NCI-H1092 treated with DMSO at 0.1 percent for 48 hours (cell line): Measurements from ENCODE around the gene SCFD2.
"Not testable (repeated sequence)": the region's sequence is repeated elsewhere in the genome, so short reads cannot be mapped to it uniquely, and the experiment has no call there.

Source experiments
- DNase-seq: peaks from one replicate; lab custom pipeline; 2025; lab: John Stamatoyannopoulos, UW

The SCFD2 gene

GRCh38 chr4:53013873-53014775 lies 351.7 kb downstream of the SCFD2 start:
- DNase-seq: no peak

GRCh38 chr4:53012738-53013137 lies 353.1 kb downstream of the SCFD2 start:
- DNase-seq: no peak

DNA sequence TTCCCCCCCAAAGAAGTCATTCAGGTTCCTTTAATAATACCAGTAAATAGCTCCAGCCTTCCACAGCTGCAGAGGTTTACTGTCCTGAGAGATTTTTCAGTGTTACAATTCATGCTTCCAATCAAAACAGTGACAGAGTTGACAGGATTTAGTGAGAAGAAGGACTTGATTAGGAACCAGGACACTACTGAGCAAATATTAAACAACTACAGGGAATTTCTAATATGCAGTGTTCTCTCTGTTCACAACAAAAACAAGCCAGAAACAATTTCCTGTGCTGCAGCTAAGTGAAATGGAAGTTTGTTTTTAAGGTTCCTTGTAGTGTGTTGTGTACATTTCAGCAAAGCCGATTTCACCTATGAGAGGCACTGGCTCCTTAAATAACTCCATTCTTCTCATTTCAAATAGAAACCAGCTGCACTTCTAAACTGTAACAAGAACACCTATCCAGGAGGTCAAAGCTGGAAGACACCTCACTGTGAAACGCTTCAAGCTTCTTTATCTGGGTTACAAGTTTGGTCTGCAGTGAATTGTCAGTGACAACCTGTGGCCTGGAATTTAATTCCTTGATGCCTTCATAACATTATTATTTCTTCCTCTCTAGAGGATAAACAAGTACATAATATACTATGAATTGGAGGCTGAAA lies 354.5 kb downstream of the SCFD2 start:
- no peak for DNase-seq

DNA sequence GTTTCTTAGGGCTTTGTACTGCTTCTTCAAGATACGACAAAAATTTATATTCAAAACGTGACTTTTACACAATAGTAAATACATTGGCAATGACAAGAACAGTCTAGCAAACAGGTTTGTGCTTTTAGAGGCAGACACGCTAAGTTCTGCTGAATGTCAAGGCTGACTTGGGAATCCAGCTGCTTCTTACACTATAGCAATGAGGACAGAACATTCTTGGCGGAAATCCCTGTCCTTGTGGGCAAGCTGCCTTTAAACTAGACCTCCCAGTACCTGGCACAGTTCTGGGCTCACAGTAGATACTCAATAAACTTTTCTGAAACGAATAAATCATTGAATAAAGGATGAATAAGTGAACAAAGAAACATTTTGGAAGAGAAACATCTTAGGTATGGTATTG lies 355.5 kb downstream of the SCFD2 start:
- DNase-seq: no peak

DNA sequence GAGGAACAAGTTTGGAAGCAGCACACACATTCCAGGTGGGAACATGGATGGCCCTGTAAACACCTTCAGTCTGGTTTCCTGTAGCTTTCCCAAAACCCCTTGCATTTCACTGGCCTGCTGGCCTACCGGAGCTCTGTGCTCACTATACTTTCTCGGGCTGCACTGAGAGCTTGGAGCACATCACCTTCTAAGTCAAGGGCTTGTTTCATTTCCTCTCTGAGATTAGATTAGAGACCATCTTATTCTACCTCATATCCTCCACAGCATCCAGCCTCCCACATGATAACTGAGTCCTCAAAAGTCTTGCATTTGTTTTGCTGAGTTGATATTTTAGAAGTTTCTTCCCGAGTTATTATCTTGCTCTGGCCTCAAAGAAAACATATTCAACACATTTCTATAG lies 356.0 kb downstream of the SCFD2 start:
- no peak for DNase-seq

DNA sequence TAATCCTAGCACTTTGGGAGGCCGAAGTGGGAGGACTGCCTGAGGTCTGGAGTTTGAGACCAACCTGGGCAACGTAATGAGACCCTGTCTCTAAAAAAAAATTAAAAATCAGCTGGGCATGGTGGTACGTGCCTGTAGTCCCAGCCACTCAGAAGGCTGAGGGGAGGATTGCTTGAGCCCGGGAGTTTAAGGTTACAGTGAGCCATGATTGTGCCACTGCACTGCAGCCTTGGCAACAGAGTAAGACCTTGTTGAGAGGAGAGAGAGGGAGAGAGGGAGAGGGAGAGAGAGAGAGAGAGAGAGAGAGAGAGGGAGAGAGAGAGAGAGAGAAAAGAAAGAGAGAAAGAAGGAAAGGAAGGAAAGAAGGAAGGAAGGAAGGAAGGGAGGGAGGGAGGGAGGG lies 358.8 kb downstream of the SCFD2 start:
- DNase-seq: no peak

GRCh38 chr4:53005808-53006207 lies 360.1 kb downstream of the SCFD2 start:
- no peak for DNase-seq

GRCh38 chr4:53005149-53005546 lies 360.7 kb downstream of the SCFD2 start:
- DNase-seq: no peak

DNA sequence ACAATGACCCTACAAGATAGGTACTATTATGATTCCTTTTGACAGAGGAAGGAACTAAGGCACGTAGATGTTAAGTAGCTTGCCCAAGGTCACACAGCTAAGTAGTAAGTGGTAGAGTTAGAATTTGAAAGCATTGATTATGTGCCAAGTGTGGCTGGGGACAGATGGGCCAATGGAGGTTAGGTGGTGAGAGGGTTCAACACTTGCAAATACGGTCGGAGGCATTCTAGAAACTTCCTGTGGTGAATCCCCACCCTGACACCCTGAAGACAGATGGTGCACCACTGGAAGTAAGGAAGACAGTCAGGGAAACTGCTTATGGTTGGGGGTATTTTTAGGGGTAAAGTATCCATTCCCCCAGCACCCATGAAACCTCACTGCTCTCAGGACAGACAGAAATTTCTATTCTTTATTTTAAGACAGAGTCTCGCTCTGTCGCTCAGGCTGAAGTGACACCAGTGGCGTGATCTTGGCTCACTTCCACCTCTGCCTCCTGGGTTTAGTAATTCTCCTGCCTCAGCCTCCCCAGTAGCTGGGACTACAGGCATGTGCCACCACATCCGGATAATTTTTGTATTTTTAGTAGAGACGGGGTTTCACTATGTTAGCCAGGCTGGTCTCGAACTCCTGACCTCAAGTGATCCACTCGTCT lies 361.2 kb downstream of the SCFD2 start:
- DNase-seq: no peak

DNA sequence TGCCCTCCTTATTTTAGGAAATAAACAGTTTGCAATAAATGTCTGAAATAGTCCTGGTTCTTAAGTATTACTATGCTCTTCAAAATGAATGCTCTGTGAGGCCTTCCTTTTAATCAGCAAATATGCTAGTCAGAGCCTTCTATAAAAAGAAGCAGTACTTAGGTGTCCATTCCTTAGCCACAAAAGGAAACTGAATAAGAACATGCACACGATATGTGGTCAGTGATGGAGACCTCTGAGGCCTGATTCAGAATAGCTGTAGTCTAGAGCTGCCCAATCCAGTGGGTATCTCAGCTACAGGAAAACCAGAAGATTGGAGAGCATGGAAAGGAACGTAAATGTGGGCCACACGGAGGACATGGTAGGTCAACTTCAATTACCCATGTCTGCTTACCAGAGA lies 361.9 kb downstream of the SCFD2 start:
- no peak for DNase-seq

DNA sequence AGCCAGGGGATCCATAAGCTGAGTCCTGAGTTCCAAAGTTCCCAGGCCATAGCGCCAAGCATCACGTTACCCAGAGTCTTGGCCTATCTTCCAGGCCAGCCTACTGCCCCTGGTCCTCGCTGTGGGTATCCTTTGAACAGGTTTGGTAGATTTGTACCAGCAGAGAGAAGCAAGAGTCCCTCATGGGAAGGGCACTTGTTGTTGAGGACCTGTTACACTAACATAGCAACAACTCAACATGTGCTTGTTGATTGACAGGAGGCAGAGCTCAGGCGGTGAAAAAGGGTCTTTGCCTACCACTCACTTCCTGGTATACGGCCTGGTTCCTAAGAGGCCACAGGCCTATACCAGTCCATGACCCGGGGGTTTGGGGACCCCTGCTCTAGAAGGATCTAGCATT lies 365.3 kb downstream of the SCFD2 start:
- no peak for DNase-seq

GRCh38 chr4:52999626-53000025 lies 366.2 kb downstream of the SCFD2 start:
- DNase-seq: no peak

DNA sequence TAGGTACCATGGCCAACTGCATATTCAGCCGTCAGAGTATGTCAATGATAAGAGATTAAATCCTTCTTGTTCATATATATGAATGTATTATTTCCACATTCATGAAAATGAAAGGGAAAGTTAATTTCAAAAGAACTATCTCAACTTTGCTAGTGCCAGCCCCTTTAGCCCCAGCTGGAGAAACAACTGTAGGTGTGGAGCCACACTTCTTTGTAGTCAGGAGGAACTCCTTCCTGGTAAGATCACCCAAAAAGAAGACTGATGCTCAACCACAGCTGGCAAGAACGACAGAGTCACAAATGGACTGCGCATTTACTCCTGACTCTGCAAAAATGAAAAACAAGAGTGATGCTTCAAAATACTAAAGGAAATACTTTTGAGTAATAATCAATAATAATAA lies 367.4 kb downstream of the SCFD2 start:
- no peak for DNase-seq

DNA sequence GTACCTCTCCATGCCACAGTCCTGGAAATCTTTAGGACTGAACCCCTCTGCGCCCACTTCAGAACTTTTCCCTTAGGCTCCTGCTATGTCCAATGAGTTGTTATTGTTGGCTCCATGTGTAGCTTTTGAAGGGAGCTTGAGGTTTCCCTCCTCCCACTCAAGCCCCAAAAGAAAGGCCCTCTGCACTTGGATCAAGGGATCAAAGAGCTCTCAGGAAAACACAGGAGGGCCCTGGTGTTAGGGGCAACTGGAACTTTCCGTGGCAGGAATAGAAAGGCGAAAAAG lies 368.8 kb downstream of the SCFD2 start:
- DNase-seq: no peak

DNA sequence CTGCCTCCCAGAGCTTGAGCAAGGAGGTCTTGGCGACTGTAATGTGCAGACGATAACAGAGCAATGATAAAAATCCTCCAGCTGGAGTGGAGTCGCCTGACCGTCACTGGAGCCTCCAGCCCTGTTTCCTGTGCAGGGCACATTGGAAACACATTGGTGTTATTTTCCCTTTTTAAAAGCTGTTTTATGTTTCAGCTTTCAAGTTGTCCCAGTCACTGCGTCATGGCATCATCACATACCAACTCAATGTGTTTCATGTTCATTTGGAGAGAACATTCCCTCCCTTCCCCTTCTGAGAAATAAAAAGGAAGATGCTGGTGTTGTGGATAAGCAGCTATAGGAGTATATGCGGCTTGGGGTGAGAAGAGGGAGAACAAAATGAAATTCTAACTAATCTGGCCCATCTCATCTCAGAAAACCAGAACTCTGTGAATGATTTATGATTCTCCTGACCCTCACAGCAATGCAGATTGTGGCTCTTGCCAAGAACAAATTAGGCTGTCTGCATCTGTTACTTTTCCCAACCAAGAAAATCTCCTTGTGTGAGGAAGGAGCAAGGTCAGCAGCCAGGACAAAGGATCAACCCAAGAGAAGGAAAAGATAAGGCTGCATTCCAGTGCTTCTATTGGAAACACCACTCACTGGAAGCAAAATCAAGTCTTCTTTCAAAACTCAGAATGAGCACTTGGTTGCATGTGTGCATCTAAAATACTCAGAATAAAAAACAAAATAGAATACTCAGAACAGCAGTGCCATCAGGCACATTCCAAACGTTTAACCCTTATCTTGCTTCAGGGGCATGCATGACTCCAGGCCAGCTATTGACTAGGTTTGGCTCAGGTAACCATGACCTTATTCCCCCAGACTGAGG lies 369.4 kb downstream of the SCFD2 start:
- no peak for DNase-seq

GRCh38 chr4:52995360-52996030 lies 370.4 kb downstream of the SCFD2 start:
- DNase-seq: no peak

DNA sequence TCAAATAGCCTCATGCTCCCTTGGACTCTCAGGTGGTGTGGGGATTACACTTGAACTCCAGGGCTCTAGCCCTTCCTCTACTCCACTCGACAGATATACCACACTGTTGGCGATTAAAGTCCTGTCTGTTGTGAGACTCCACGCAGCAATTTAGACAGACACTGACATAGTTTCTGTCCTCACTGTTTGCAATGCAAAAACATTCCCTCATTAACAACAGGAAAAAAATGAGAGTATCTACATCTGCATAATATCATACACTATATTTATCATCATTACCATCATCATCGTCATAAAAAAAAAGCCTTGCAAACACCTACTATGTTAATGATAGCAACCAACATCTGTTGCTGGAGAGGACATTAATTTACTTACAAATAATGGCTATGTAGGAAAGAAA lies 371.3 kb downstream of the SCFD2 start:
- DNase-seq: no peak

GRCh38 chr4:52993771-52994170 lies 372.1 kb downstream of the SCFD2 start:
- DNase-seq: no peak

- DNase-seq: not testable (repeated sequence)
Observed at GRCh38 chr4:52992551-52992950, 373.3 kb downstream of the SCFD2 start.

GRCh38 chr4:52991472-52991871 lies 374.4 kb downstream of the SCFD2 start:
- DNase-seq: no peak

DNA sequence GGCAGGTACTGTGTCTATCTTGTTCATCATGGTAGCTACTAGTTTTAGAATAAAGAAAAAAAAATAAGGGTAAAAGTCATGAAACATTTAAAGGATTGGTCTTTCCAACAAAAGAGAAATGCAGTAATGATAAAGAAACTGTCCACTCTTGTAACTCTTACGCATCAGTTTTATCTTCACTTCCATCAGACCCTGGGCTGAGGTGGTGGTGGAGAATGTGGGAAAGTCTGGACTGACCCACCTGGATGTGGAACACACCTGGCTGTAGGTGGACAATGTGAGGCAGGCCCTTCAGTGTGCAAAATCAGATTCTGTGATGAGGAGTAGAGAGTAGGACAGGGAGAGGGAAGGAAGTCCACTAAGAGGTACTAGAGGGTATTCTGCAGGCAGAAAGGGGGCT lies 375.2 kb downstream of the SCFD2 start:
- no peak for DNase-seq

- no peak for DNase-seq
Observed at GRCh38 chr4:52989865-52990264, 376.0 kb downstream of the SCFD2 start.
